Anterior cingulate cortex (tissue), 58 donors: ENCODE data around the gene FAM227A.
A peak's percentile ranks its signal among the peaks of the same experiment; 100 is the strongest.

Experiments
- DNase-seq, 58 donors: peaks; one replicate each; lab custom pipeline; 2025; lab: John Stamatoyannopoulos, UW

The FAM227A gene

GRCh38 chr22:38566726-38567504, 89.3 kb downstream of the FAM227A start:
- DNase-seq = peak in 30 of 58 donors; percentile 2 to 69 (median 18)

- DNase-seq = no peak
These were observed 90.8 kb downstream of the FAM227A start for GRCh38 chr22:38565441-38565840.

GRCh38 chr22:38564669-38565068, 91.5 kb downstream of the FAM227A start:
- no peak for DNase-seq

GRCh38 chr22:38554281-38554680, 101.9 kb downstream of the FAM227A start:
- DNase-seq = no peak

GRCh38 chr22:38549101-38549894, 106.9 kb downstream of the FAM227A start:
- DNase-seq = no peak

- no peak for DNase-seq
These were observed 115.5 kb downstream of the FAM227A start for GRCh38 chr22:38540701-38541100.

GRCh38 chr22:38531251-38531938, 124.8 kb downstream of the FAM227A start:
- no peak for DNase-seq
